VCaP (cell line): ENCODE results near the gene VCP.

ENCODE experiments used
- H3K27ac ChIP-seq: fragments of 450-650 bp; 2 replicates; pipeline ENCODE4 v1.5.1; 2017
- CTCF ChIP-seq: fragments of 450-650 bp; conservative IDR thresholded peaks from 2 replicates; pipeline ENCODE4 v1.5.1; 2017; ENCODE audit warnings: mild to moderate bottlenecking, moderate library complexity

Gene VCP

GRCh38 chr9:35106343-35106730, 33.9 kb upstream of the VCP start:
- H3K27ac ChIP-seq: no peak overlapping the region
- TF ChIP-seq CTCF: no peak

- no peak for TF ChIP-seq CTCF
- H3K27ac ChIP-seq: no peak overlapping the region
These were observed 33.3 kb upstream of the VCP start for GRCh38 chr9:35105571-35106342.

GRCh38 chr9:35105126-35105525, 32.7 kb upstream of the VCP start:
- TF ChIP-seq CTCF: no peak
- no peak overlapping the region for H3K27ac ChIP-seq

GRCh38 chr9:35104586-35104985, 32.2 kb upstream of the VCP start:
- no peak for TF ChIP-seq CTCF
- peak overlapping the region; percentile 90; the same call in 1 of the 2 replicates for H3K27ac ChIP-seq

- peak overlapping the region; percentile 90 for H3K27ac ChIP-seq
These were observed 31.3 kb upstream of the VCP start for GRCh38 chr9:35103660-35104191.

GRCh38 chr9:35102769-35103659, 30.6 kb upstream of the VCP start, which contains the start of gene STOML2:
TSS of gene STOML2 (minus strand) at chr9:35103131. CDS start at chr9:35103094, 37 bp downstream.
- H3K27ac ChIP-seq: peak within 1 kb of the TSS; percentile 90
- no peak for TF ChIP-seq CTCF

More at GRCh38 chr9:35103660-35104191, 31.3 kb upstream of the VCP start:
- no peak for TF ChIP-seq CTCF

GRCh38 chr9:35102465-35102768, 30.0 kb upstream of the VCP start:
- H3K27ac ChIP-seq: peak overlapping the region; percentile 90
- TF ChIP-seq CTCF: no peak
